Naive B cell (primary cell): ENCODE measurements around the gene JPT1. TPM values are rescaled to one million over a fixed set of nuclear protein-coding genes. Genes with fewer than 3 reads are reported as not detected.
"Not testable (repeated sequence)": the region's sequence is repeated elsewhere in the genome, so short reads cannot be mapped to it uniquely, and the experiment has no call there.

Source experiments
- ATAC-seq, 2 donors: fragments of 150-1000 bp; cut with Tn5 transposase; 2 replicates each; pipeline ENCODE4 v1.10.0; 2021; ENCODE audit warnings: low read depth in 2 of 2, mild to moderate bottlenecking in 2 of 2, moderate library complexity in 2 of 2
- DNase-seq: peaks from one replicate; pipeline ENCODE4 v3.0.0; 2022
- H3K27ac Mint-ChIP-seq, 6 donors: one replicate each; pipeline ENCODE4 v1.8.0; 2020 to 2022; ENCODE audit warnings: mild to moderate bottlenecking in 6 of 6, mixed read lengths in 6 of 6, moderate library complexity in 5 of 6, inconsistent platforms in 2 of 6
- H3K27me3 Mint-ChIP-seq, 3 donors: one replicate each; pipeline ENCODE4 v1.8.0; 2021 to 2022; ENCODE audit warnings: mixed read lengths in 3 of 3, mild to moderate bottlenecking in 1 of 3
- H3K36me3 Mint-ChIP-seq, 2 donors: one replicate each; pipeline ENCODE4 v1.8.0; 2020 to 2022; ENCODE audit warnings: mixed read lengths in 2 of 2, inconsistent platforms in 1 of 2, mild to moderate bottlenecking in 1 of 2
- H3K4me1 Mint-ChIP-seq, 3 donors: one replicate each; pipeline ENCODE4 v1.8.0; 2020 to 2022; ENCODE audit warnings: mixed read lengths in 3 of 3, inconsistent platforms in 1 of 3, mild to moderate bottlenecking in 1 of 3, moderate library complexity in 1 of 3
- H3K4me3 Mint-ChIP-seq, 8 donors: one replicate each; pipeline ENCODE4 v1.8.0; 2020 to 2022; ENCODE audit warnings: mild to moderate bottlenecking in 8 of 8, mixed read lengths in 8 of 8, moderate library complexity in 8 of 8, inconsistent platforms in 2 of 8
- H3K9me3 Mint-ChIP-seq, 7 donors: one replicate each; pipeline ENCODE4 v1.8.0; 2020 to 2022; ENCODE audit warnings: mixed read lengths in 7 of 7, mild to moderate bottlenecking in 5 of 7, inconsistent platforms in 2 of 7, moderate library complexity in 1 of 7
- polyA plus RNA-seq, 6 donors: library from polyadenylated mRNA; unstranded; fragments of 300-500 nt; fragmentation: Illumina TruSeq; gene quantifications; one replicate each; pipeline ENCODE4 v1.2.3, GENCODE V29; 2021; ENCODE audit warnings: low read depth in 6 of 6

JPT1 gene
- polyA plus RNA-seq, 6 donors from 2014 or later, result 56.8 to 80.5 (median 72.7) TPM

- Mint-ChIP-seq H3K9me3 (no peaks in the 10 kb centered on the region), H3K27ac (peak overlapping the region in 1 of 6 donors; percentile 27), H3K36me3 (peaks cover 2 to 6% of the 10 kb centered on the region in 2 donors), H3K4me1 (peaks cover 26 to 33% (median 32%) of the 10 kb centered on the region in 3 donors), H3K4me3 (peak overlapping the region in 2 of 8 donors; percentile 35 to 87), H3K27me3 (no peaks in the 10 kb centered on the region)
- ATAC-seq, result no peak
- no peak for DNase-seq
Observed at GRCh38 chr17:75151930-75152329, 2.4 kb downstream of the JPT1 start.

DNA sequence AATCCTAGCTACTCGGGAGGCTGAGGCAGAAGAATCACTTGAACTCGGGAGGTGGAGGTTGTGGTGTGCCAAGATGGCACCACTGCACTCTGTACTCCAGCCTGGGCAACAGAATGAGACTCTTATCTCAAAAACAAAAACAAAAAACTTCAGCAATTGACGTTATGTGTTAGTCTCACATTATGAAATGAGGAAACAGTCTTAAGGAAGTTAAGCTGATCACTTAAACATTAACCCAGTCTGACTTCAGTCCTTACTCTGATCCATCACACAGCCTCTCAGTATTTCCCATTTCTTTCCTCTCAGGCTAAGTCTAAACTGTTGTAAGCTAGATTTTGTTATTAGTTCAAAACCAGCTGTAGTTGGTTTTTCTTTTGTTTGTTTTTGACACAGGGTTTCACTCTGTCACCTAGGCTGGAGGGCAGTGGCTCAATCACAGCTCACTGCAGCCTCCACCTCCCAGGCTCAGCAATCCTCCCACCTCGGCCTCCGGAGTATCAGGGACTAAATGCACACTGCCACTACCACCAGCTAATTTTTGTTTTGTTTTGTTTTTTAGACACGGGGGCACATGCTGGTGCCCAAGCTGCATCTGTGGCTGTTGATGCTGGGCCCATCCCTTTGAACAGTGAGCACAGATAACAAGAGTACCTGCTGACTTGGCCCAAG, 6.3 kb downstream of the JPT1 start:
- Mint-ChIP-seq H3K9me3 (no peaks in the 10 kb centered on the region), H3K27ac (peak overlapping the region in 1 of 6 donors; percentile 10), H3K27me3 (no peaks in the 10 kb centered on the region), H3K4me1 (peaks cover 9 to 18% (median 12%) of the 10 kb centered on the region in 3 donors), H3K4me3 (no peak overlapping the region), H3K36me3 (peaks cover 3 to 9% of the 10 kb centered on the region in 2 donors)
- ATAC-seq (peak in 1 of 2 donors; percentile 25), DNase-seq (no peak)

DNA sequence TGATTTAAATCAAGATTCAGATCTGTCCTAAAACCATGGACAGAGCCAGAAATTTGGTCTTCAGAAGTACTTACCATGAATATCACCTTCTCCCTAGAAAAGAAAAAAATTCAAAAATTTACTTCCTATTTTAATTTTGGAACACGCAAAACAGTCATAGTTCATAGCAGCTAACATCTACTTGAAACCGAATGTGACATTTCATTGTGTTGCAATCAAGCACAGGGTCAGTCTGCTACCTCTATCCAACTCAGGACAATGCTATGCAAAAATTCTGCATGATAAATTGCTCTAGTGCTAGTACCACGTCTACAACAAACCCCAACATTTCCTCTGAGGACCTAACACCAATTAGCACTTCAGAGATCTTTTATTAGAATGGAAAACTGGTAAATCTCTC, 7.7 kb downstream of the JPT1 start:
- H3K4me1 Mint-ChIP-seq, result peaks cover 3 to 9% (median 4%) of the 10 kb centered on the region in 3 donors
- ATAC-seq, result no peak
- H3K36me3 Mint-ChIP-seq, result peaks cover 3 to 9% of the 10 kb centered on the region in 2 donors
- no peaks in the 10 kb centered on the region for H3K9me3 Mint-ChIP-seq
- no peak for DNase-seq
- no peaks in the 10 kb centered on the region for H3K27me3 Mint-ChIP-seq
- peak overlapping the region in 1 of 6 donors; percentile 57 for H3K27ac Mint-ChIP-seq
- H3K4me3 Mint-ChIP-seq, result no peak overlapping the region

DNA sequence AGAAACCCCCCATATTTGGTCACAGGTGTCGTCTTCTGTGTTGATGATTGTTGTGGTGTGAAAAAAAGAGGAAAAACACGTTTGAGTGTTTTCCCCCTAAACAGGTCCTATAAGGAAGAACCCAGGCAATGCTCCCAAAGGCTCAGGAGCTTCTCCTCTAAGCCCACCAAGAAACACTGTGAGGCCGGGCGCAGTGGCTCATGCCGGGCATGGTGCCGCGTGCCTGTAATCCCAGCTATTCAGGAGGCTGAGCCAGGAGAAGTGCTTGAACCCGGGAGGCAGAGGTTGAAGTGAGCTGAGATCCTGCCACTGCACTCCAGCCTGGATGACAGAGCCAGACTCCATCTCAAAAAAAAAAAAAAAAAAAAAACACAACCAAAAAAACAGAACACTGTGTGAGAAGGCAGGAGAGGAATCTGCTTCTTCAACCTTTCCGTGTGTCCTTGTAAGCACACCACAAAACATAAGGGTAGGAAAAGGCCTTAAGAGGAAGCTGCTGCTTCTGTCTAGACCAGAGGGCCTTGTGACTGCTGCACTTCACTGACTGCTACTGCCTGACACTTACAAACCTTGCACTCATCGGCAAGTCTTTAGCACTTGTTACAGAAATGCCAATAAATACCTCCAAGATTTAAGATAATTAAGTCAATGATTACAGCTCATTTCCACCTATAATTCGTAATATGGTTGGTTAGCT, 9.3 kb downstream of the JPT1 start:
- H3K27ac Mint-ChIP-seq, result peak overlapping the region in 1 of 6 donors; percentile 35
- ATAC-seq, result no peak
- no peak overlapping the region for H3K4me3 Mint-ChIP-seq
- H3K27me3 Mint-ChIP-seq, result no peaks in the 10 kb centered on the region
- DNase-seq, result no peak
- H3K4me1 Mint-ChIP-seq, result peaks cover 11 to 22% (median 18%) of the 10 kb centered on the region in 3 donors
- H3K36me3 Mint-ChIP-seq, result peaks cover 3 to 9% of the 10 kb centered on the region in 2 donors
- H3K9me3 Mint-ChIP-seq, result no peaks in the 10 kb centered on the region

DNA sequence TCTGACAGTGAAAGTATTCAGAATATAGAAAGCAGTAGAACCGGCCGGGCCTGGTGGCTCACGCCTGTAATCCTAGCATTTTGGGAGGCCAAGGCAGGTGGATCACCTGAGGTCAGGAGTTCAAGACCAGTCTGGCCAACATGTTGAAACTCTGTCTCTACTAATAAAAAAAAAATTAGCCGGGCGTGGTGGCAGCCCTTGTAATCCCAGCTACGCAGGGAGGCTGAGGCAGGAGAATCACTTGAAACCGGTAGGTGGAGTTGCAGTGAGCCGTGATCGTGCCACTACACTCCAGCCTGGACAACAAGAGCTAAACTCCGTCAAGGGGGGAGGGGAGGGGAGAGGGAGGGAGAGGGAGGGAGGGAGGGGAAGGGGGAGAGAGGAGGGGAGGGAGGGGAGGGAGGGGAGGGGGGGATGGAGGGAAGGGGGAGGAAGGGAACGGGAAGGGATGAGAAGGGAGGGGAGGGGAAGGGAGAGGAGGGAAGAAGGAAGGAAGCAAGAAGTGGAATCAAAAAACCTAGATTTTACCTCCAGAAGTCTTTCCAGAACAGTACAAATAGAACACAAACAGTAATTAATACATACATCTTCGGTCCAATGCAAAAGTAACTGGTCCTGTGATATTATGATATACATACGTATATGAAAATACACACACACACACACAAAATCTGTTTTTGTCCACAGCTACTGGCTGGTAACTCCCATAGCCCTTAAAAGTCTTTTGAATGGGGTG, 11.9 kb downstream of the JPT1 start:
- no peak for DNase-seq
- no peak for ATAC-seq
- Mint-ChIP-seq H3K27ac (peak overlapping the region in 2 of 6 donors; percentile 47 to 51), H3K4me3 (peak overlapping the region in 1 of 8 donors; percentile 30), H3K36me3 (peaks cover 3 to 8% of the 10 kb centered on the region in 2 donors), H3K4me1 (peaks cover 7 to 22% (median 18%) of the 10 kb centered on the region in 3 donors), H3K27me3 (no peaks in the 10 kb centered on the region), H3K9me3 (no peaks in the 10 kb centered on the region)

- Mint-ChIP-seq H3K4me1 (peaks cover 7 to 24% (median 17%) of the 10 kb centered on the region in 3 donors), H3K36me3 (no peaks in the 10 kb centered on the region), H3K4me3 (no peak overlapping the region), H3K27ac (no peak overlapping the region), H3K27me3 (no peaks in the 10 kb centered on the region), H3K9me3 (no peaks in the 10 kb centered on the region)
- no peak for ATAC-seq
- DNase-seq, result no peak
Observed at GRCh38 chr17:75138519-75138918, 15.8 kb downstream of the JPT1 start.

GRCh38 chr17:75137762-75138161, 16.6 kb downstream of the JPT1 start:
- not testable (repeated sequence) for ATAC-seq, H3K27me3 Mint-ChIP-seq, H3K9me3 Mint-ChIP-seq, H3K4me3 Mint-ChIP-seq, H3K36me3 Mint-ChIP-seq, DNase-seq
- H3K27ac Mint-ChIP-seq, result peak overlapping the region in 1 of 6 donors; percentile 78
- peaks cover 7 to 26% (median 17%) of the 10 kb centered on the region in 3 donors for H3K4me1 Mint-ChIP-seq

- Mint-ChIP-seq H3K36me3 (no peaks in the 10 kb centered on the region), H3K27ac (peak overlapping the region in 3 of 6 donors; percentile 4 to 91 (median 84)), H3K27me3 (no peaks in the 10 kb centered on the region), H3K4me3 (peak overlapping the region in 1 of 8 donors; percentile 52), H3K4me1 (peaks cover 5 to 27% (median 14%) of the 10 kb centered on the region in 3 donors), H3K9me3 (no peaks in the 10 kb centered on the region)
- ATAC-seq (no peak), DNase-seq (no peak)
Observed at GRCh38 chr17:75135946-75136345, 18.4 kb downstream of the JPT1 start.

DNA sequence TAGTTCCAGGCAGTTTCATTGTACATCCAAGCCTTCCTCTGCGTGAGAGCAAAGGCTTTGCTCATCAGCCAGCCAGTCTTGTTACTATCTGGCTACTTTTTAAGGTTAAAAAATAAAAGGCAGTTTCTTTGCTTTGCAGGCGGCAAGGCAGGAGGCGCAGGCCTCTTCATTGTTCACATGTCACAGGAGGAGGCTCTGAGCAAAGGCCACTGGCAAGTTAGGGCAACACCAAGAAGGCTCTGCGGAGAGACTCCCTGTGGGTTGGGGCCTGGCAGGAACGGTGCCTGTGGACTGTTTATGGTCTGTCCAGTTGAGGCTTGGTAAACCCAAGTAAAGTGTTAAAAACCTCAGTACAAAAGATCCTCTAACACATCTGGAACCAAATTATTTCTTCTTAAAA, 18.9 kb downstream of the JPT1 start:
- no peaks in the 10 kb centered on the region for H3K9me3 Mint-ChIP-seq

GRCh38 chr17:75133607-75134347, 20.5 kb downstream of the JPT1 start:
- DNase-seq, H3K36me3 Mint-ChIP-seq, ATAC-seq, H3K9me3 Mint-ChIP-seq, H3K27me3 Mint-ChIP-seq: not testable (repeated sequence)
- H3K4me3 Mint-ChIP-seq, result peak overlapping the region in 2 of 8 donors; percentile 32 to 80
- H3K4me1 Mint-ChIP-seq, result peaks cover 10 to 29% (median 27%) of the 10 kb centered on the region in 3 donors
- peak overlapping the region in 3 of 6 donors; percentile 18 to 88 (median 67) for H3K27ac Mint-ChIP-seq

More for the DNA sequence above, 18.9 kb downstream of the JPT1 start:
- Mint-ChIP-seq H3K36me3 (peaks cover 0 to 3% of the 10 kb centered on the region in 2 donors), H3K27ac (peak overlapping the region in 3 of 6 donors; percentile 4 to 37 (median 19)), H3K4me1 (peaks cover 7 to 26% (median 14%) of the 10 kb centered on the region in 3 donors), H3K27me3 (no peaks in the 10 kb centered on the region), H3K4me3 (peak overlapping the region in 1 of 8 donors; percentile 52)
- DNase-seq (no peak), ATAC-seq (no peak)

DNA sequence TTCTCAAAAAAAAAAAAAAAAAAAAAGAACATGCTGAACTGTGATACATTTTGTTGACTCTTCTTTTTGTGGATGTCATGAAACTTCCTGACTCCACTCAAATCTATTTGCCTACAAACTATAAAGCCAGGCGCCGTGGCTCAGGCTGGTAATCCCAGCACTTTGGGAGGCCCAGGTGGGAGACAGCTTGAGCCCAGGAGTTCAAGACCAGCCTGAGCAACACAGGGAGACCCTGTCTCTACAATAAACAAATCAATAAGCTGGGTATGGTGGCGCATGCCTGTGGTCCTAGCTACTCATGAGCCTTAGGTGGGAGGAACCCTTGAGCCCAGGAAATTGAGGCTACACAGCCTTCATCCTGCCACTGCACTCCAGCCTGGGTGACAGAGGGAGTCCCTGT, 21.3 kb downstream of the JPT1 start:
- DNase-seq (no peak), ATAC-seq (no peak)
- H3K36me3 Mint-ChIP-seq, result peaks cover 0 to 6% of the 10 kb centered on the region in 2 donors

GRCh38 chr17:75132018-75133000, 22.0 kb downstream of the JPT1 start:
- Mint-ChIP-seq H3K4me3 (peak overlapping the region; percentile 88 to 95 (median 92)), H3K4me1 (peaks cover 10 to 37% (median 35%) of the 10 kb centered on the region in 3 donors), H3K27ac (peak overlapping the region; percentile 71 to 96 (median 90))
- not testable (repeated sequence) for H3K36me3 Mint-ChIP-seq, H3K27me3 Mint-ChIP-seq, H3K9me3 Mint-ChIP-seq, ATAC-seq, DNase-seq

More for the DNA sequence above, 21.3 kb downstream of the JPT1 start:
- peak overlapping the region in 3 of 6 donors; percentile 18 to 84 (median 41) for H3K27ac Mint-ChIP-seq
- no peaks in the 10 kb centered on the region for H3K27me3 Mint-ChIP-seq
- peaks cover 10 to 34% (median 31%) of the 10 kb centered on the region in 3 donors for H3K4me1 Mint-ChIP-seq
- H3K4me3 Mint-ChIP-seq, result peak overlapping the region in 4 of 8 donors; percentile 21 to 89 (median 62)
- H3K9me3 Mint-ChIP-seq, result no peaks in the 10 kb centered on the region
